ENCODE results near the gene ULK3.

- TF ChIP-seq POLR2AphosphoS5 (IDR thresholded peaks at IDR 0.05) (no peak), CTCF (IDR thresholded peaks at IDR 0.05) (no peak), POLR2A (IDR thresholded peaks at IDR 0.05) (no peak), EP300 (IDR thresholded peaks at IDR 0.05; ENCODE audit: low read depth) (no peak)
Measured at GRCh38 chr15:74825866-74826265, 17.1 kb downstream of the ULK3 start.
